GM19035 (cell line): ENCODE data around the gene GMPR.
A peak's percentile ranks its signal among the peaks of the same experiment; 100 is the strongest.

Experiments
- ATAC-seq: cut with Tn5 transposase; IDR thresholded peaks from one replicate; pipeline ENCODE4 v1.9.1; 2021; ENCODE audit not compliant: unreplicated experiment

Gene GMPR

DNA sequence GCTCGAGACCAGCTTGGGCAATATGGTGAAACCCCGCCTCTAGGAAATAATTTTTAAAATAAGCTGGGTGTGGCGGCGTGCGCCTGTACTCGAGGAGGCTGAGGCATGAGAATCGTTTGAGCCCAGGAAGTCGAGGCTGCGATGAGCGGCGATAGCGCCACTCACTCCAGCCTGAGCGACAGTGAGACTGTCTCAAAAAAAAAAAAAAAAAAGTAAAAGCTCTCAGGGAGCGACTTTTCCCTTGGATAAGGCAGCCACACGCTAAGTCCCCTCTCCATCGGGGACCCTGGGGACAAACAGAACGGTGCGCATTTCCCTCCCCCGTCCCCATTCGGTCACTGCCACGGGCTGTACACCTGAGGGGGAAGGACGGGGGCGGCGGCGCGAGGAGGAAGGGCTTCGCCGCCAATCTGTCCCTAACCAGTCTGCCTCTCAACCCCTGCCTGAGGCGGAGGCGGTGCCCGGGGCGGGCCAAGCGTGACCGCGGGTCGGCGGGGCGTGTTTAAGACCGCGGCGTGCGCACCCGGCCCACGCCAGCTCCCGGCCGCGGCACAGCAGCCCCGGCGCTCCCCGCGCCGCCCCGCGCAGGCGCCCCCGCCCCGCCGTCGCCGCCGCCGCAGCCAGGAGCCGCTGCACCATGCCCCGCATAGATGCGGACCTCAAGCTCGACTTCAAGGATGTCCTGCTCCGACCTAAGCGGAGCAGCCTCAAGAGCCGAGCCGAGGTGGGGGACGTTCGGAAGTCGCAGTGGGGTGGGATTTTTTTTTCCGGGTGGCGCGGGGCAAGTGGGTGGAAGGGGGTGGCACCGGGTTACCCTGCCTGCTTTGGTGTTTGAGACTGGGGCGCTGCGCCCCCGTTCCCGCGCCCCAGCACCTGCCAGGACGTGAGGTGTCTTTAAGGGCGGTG lies at the start of gene GMPR:
TSS of gene GMPR (plus strand) at position 531 of the 906 bp plus-strand sequence. CDS start at position 638, 107 bp downstream.
- peak; percentile 87 for ATAC-seq

DNA sequence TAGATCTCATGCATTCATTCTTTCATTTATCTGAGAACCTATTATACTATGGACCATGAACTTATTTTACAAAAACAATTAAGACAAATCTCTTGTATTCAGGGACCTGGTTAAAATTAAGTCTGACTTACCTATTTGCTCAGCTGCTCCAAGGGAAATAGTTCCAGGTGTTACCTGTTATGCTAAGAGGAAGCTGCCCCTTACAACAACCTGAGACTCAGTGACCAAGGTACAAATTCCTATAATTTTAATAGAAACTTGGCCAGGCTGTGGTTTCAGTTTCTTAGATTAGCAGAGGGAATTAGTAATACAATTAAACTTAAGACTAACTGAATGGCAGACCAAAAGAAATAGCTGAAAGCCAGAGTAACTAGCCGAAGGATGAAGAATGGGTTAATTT lies 48.2 kb upstream of the GMPR start:
- ATAC-seq, result no peak

DNA sequence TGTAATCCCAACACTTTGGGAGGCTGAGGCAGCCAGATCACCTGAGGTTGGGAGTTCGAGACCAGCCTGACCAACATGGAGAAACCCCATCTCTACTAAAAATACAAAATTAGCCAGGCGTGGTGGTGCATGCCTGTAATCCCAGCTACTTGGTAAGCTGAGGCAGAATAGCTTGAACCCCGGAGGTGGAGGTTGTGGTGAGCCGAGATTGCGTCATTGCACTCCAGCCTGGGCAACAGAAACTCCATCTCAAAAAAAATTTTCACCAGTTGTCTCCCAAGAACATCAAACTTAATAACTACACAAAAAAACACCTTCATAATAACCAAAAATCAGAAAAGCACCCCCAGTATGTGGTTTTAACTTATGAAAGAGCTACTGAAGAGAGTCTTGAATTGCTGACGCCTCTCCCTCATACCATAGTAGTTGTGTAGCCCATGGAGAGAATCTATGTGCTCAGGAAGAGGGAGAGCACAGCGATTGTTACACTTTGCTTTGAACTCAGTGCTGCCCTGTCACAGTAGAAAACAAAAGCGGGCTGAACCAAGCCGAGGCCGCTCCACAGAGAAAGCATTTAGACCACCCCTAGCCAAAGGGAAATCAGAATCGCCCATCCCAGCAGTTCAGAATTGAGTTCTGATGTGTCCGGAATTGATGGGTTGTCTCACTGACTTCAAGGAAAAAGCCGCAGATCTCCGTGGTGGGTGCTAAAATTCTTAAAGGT lies 42.0 kb upstream of the GMPR start:
- no peak for ATAC-seq

DNA sequence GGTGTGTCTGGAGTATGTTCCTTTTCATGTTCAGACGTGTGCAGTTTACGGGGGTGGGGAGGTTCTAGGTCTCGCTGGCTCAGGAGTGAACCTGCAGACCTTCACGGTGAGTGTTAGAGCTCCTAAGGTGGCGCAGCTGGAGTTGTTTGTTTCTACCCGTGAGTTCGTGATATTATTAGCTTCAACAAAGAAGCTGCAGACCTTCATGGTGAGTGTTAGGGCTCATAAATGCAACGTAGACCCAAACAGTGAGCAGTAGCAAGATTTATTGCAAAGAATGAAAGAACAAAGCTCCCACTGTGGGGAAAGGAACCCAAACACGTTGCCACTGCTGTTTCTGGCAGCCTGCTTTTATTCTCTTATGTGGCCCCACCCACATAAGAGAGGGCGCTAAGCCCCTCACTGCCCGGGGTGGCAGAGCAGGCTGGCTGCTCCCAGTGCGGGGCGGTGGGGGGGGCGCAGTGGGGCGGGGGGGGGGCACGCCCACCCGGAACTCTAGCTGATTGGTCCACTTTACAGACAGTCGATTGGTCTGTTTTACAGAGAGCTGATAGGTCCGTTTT lies 41.3 kb upstream of the GMPR start:
- no peak for ATAC-seq

DNA sequence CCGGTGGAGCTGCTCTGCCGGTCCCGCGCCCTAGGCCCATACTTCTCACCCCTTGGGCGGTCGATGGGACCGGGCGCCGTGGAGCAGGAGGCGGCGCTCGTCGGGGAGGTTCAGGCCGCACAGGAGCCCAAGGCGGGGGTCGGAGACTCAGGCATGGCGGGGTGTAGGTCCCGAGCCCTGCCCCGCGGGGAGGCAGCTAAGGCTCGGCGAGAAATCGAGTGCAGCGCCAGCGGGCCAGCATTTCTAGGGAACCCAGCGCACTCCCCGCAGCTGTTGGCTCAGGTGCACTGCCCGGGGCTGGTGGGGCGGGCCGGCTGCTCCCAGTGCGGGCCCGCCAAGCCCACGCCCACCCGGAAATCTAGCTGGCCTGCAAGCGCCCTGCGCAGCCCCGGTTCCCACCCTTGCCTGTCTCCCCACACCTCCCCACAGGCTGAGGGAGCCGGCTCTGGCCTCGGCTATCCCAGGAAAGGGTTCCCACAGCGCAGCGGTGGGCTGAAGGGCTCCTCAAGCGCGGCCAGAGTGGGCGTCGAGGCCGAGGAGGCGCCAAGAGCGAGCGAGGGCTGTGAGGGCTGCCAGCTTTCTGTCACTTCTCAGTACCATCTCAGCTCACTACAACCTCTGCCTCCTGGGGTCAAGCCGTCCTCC lies 40.2 kb upstream of the GMPR start:
- no peak for ATAC-seq

DNA sequence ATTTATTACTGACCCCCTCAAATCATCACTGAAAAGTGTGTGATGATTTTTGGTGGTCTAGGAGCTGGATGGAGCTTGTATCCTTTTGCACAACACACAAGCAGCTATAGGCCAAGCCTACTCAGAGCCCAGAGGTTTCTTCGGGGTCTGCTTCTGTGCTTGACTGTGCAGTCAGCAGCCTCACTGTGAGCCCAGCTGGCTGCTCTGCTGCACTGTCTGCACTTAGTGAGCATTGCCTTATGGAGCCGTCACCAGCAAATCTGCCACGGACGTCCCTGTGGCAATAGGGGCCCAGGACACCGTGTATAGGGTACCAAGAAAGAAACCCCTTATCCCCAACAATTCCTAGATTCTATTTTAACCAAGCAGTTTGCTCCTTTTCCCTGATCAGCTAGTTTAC lies 38.6 kb upstream of the GMPR start:
- ATAC-seq, result no peak

DNA sequence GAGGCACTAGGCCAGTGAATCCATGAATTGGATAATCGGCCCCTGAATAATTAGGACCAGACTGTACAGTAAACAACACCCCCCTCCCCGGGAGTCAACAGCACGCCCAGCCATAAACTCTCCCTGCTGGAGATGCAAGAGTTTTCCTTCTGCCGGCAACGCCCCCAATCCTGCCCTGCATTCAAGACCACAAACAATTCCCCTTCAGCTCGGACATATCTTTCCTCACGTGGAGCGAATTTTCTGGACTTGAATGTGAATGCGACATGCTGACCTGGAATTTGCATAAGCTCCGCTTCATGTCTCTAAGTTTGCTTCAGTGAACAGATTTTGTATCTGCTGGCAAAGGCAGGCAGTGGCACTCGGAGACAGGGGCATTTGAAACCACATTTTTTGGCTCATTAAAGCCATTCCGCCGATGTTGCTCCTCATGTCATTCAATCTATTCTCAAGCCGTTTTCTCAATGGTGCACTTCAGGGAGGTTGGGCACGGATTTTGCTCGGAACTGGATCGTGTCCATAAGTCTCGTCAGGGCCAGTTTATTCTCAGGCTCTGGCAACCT lies 38.0 kb upstream of the GMPR start:
- ATAC-seq, result no peak

DNA sequence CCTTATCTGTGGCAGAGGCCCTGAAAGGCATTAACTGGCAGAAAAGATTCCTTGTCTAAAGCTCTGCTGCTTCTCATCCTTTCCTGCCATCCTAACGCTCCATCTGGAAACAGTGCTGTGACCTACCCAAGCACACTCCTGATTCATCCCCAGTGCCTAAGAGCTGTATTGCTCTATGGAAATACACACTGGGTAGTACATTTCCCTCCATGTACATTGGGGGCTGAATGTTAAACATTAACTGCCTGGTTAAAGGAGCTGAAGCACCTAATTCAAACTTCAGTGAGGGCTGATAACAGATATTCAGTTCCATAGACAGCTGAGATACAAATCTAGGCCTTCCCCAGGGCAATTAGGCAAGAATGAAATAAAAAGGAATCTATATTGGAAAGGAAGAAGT lies 36.7 kb upstream of the GMPR start:
- no peak for ATAC-seq

DNA sequence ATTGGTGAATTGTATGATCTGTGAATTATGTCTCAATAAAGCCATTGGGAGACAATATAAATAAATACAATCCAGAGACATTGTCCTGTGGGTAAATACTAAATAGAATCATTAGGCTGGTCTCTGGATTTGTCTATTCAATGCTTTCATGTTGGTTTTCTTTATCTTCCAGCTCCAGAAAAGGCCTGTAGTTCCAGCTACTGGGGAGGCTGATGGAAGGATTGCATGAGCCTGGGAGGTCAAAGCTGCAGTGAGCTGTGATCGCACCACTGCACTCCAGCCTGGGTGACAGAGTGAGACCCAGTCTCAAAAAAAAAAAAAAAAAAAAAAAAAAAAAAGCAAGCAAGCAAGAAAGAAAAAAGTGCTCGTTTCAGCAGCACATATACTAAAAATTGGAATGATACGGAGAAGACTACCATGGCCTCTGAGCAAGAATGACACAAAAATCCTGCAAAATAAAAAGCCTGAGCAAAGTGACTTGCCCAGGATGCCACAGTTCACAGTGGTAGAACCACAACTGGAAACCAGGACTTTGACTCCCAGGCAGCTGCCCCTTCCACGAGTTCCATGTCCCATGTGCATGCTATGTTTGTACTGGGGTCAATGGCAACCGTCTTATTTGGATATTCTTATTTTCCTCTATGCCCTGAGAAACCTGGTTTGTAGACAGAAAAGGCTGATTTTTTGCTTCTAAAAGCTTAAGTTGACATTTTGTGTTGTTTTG lies 33.6 kb upstream of the GMPR start:
- ATAC-seq, result no peak

DNA sequence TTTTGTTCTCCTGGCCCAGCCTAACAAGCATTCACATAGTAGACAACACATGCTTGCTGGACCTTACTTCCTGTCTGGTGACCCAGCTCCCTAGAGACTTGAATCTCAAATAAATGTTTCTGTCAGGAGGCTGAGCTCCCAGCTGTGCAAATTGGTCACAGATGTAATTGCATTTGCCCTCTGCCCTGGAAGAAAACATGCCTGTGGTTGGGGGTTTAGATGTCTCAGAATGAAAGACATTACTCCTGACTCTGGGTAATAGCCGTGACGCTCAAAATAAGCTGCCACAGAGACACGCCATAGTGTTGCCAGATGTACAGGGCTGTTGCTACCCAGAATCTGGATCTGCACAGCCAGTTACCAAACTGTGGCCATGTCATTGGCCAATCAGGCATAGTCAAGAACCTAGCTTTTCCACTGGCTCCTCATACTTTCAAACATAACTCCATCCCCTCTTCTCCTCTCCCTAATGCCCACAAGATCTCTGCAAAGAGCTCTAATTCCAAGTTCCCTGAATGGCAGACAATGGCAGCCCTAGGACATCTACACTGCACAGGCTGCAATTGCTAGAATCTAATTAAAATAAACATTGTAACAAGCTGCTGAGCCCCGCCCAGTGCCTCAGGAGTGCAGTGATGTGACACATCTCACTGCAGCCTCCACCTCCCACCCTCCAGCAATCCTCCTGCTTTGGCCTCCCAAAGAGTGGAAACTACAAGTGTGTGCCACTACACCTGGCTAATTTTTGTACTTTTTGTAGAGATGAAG lies 32.8 kb upstream of the GMPR start:
- ATAC-seq, result peak; percentile 88

DNA sequence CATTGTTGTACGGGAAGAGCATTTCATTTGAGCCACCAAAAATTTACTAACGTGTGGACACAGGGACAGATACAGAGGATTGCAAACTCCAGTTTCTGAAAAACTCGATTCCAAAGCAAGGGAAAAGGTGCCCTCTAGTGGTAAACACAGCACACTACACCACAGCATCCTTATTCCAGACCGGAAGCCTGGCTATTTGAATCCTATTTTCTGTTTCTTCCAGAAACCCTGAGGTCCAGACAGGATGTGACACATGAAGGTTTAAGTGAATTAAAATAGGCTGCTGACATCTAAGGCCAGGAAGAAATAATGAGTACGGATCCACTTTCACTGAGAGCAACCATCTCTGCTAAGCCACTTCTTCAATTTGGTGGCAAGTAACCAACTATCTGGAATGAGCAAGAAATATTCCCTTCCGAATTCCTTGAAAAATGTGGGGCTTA lies 31.8 kb upstream of the GMPR start:
- ATAC-seq, result no peak

DNA sequence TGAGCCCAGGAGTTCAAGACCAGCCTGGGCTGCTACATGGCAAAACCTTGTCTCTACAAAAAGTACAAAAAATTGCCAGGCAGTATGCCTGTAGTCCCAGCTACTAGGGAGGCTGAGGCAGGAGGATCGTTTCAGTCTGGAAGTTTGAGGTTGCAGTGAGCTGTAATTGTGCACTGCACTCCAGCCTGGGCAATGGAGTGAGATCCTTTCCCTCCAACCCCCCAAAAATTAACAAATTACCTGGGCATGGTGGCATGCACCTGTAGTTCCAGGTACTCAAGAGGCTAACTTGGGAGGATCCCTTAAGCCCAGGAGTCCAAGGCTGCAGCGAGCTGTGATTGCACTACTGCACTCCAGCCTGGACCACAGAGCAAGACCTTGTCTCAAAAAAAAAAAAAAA lies 29.4 kb upstream of the GMPR start:
- ATAC-seq, result no peak

DNA sequence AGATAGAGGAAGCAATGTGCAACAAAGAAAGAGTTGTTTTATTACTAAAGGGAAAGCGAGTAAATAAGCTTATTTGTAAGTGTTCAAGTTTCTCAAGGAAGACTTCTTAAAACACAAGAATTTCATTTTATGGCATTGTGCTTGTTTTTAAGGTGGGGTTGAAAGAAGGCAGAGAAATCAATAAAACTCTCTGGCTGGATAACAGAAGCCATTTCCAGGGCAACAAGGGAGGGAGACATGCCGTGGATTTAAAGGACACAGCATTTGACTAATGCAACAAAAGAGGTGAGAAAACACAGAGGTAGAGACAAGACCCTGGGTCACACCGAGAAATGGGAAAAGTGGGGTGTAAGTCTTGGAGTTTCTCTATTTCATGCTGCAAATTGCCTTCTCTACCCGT lies 28.8 kb upstream of the GMPR start:
- ATAC-seq, result no peak

DNA sequence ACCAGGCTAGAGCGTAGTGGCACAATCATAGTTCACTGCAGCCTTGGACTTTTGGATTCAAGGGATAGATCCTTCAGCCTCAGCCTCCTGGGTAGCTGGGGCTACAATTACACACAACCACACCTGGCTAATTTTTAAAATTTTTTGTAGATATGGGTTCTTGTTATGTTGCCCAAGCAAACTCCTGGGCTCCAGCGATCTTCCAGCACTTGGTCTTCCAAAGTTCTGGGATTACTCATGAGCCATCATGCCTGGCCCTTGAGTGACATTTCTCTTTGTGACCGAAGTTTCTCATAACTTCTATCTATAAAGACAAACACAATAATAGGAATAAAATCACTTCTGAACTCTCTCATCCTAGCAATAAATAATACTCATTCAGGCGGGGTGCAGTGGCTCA lies 26.1 kb upstream of the GMPR start:
- no peak for ATAC-seq

DNA sequence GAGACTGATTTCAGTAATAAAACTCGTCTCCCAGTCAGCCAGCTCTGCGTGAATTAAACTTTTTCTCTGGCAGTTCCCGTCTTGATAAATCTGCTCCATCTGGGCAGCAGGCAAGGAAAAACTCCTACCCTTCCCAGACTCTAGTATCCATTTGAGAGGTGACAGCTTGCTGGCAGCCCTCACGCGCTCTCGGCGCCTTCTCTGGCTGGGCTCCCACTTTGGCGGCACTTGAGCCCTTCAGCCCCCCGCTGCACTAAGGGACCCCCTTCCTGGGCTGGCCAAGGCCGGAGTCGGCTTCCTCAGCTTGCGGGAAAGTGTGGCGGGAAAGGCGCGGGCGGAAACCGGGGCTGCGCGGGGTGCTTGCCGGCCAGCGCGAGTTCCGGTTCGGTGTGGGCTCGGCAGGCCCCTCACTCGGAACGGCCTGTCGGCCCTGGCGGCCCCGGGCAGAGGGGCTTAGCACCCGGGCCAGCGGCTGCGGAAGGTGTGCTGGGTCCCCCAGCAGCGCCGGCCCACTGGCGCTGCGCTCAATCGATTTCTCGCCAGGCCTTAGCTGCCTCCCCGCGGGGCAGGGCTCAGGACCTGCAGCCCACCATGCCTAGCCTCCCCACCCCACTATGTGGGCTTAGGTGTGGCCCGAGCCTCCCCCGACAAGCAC lies 21.8 kb upstream of the GMPR start:
- ATAC-seq, result no peak

DNA sequence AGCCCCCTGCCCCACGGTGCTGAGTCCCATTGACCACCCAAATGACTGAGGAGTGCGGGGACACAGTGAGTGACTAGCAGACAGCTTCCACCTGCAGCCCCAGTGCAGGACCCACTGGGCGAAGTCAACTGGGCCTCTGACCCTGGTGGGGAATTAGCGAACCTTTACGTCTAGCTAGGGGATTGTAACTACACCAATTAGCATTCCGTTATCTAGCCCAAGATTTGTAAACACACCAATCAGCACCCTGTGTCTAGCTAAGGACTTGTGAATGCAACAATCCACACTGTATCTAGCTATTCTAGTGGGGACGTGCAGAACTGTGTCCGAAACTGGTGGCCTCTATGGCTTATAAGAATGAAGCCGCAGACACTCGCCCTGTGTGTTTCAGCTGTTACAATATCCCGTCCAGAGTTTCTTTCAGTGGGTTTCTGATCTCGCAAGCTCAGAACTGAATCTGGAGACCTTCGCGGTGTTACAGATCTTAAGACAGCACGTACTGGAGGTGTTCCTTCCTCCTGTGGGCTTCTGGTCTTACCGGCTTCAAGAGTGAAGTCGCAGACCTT lies 21.1 kb upstream of the GMPR start:
- ATAC-seq, result no peak

DNA sequence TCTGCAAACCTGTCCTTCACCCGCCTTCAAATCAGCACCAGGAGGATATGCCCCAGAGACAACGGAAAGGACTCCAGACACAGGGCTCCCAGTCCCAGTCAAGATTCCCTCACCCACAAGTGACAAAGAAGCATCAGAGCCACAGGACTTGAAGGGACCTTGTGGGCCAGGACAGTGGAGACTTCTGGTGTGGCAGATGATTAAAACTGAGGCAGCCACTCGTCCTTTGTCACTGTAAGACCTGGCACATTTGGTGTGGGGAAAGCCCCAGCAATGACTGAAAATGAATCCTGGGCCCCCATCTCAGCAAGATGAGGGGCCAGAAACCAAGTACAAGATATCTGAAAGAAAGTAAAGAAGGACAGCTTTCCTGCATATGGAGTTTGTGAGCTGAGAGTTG lies 15.6 kb upstream of the GMPR start:
- no peak for ATAC-seq

DNA sequence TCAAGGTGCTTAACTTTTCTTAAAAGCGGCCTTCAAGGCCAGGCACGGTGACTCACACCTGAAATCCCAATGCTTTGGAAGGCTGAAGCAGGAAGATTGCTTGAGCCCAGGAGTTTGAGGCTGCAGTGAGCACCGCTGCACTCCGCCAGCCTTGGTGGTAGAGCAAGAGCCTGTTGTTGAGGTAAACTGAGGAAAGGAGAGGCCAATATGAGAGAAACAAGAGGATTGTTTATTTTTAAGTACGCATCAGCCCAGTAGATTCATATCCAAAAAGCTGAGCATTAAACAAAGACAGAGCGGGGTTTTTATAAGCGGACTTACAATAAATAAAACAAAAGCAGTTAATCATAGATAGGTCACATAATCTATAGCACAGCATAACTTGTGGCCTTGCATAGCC lies 15.0 kb upstream of the GMPR start:
- no peak for ATAC-seq

DNA sequence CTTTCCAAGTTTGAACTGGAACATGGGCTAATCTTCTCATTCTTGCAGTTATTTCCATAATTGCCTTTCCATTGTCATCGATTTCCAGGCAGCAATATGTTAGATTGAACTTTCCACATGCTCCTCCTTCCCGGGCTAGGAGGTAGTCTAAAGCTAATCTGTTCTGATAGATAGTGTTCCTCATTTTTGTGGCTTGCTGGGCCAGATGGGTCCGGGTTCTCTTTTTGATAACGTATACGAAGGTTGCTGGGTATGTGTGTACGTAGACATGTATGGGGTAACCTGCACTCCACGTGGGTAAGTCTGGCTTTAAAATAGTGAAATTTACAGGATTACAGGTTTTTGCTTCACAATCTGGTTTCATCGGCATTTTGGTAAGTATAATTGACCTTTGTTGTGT lies 14.0 kb upstream of the GMPR start:
- ATAC-seq, result no peak
